BJ (cell line): ENCODE results near the gene PHACTR3. TPM values are rescaled to one million over a fixed set of nuclear protein-coding genes. Genes with fewer than 3 reads are reported as not detected.

Experiments
- CTCF ChIA-PET: fragments of 350-600 bp; formaldehyde crosslinking; extraction: SDS; loops from one replicate; lab custom pipeline; 2021; ENCODE audit warnings: antibody characterized with exemption, inconsistent platforms; lab: Yijun Ruan, JAX
- POLR2A ChIA-PET: fragments of 300-600 bp; sonication (Branson Sonifier 250); formaldehyde crosslinking; extraction: SDS; loops from one replicate; lab custom pipeline; 2021; ENCODE audit warnings: antibody characterized with exemption; lab: Charles Lee
- DNase-seq: peaks from one replicate; pipeline ENCODE4 v3.0.0-alpha.2; 2011; ENCODE audit warnings: low read depth
- H3K27me3 ChIP-seq: 2 replicates; pipeline ENCODE4 v1.6.0; 2011; ENCODE audit warnings: low read length; ENCODE audit not compliant: control insufficient read depth, insufficient read depth
- H3K36me3 ChIP-seq: 2 replicates; pipeline ENCODE4 v1.5.1; 2011; ENCODE audit warnings: low read length; ENCODE audit not compliant: control insufficient read depth, insufficient read depth
- H3K4me3 ChIP-seq: 2 replicates; pipeline ENCODE4 v1.5.1; 2011; ENCODE audit warnings: low read depth, mild to moderate bottlenecking, control low read depth, low read length
- polyA plus RNA-seq: library from polyadenylated mRNA; depleted of rRNA; stranded (reverse); fragments of >200 nt; gene quantifications from 2 replicates; pipeline ENCODE4 v1.2.3, GENCODE V29; 2011
- TF ChIP-seq, protein P1 (sequence below): IDR thresholded peaks from 2 replicates; pipeline ENCODE4 v1.5.1; 2011; ENCODE audit warnings: low read depth, mild to moderate bottlenecking, control low read depth, inconsistent platforms, low read length, moderate library complexity; ENCODE audit not compliant: insufficient read depth

Gene PHACTR3
- polyA plus RNA-seq, 1 experiment: not detected

DNA sequence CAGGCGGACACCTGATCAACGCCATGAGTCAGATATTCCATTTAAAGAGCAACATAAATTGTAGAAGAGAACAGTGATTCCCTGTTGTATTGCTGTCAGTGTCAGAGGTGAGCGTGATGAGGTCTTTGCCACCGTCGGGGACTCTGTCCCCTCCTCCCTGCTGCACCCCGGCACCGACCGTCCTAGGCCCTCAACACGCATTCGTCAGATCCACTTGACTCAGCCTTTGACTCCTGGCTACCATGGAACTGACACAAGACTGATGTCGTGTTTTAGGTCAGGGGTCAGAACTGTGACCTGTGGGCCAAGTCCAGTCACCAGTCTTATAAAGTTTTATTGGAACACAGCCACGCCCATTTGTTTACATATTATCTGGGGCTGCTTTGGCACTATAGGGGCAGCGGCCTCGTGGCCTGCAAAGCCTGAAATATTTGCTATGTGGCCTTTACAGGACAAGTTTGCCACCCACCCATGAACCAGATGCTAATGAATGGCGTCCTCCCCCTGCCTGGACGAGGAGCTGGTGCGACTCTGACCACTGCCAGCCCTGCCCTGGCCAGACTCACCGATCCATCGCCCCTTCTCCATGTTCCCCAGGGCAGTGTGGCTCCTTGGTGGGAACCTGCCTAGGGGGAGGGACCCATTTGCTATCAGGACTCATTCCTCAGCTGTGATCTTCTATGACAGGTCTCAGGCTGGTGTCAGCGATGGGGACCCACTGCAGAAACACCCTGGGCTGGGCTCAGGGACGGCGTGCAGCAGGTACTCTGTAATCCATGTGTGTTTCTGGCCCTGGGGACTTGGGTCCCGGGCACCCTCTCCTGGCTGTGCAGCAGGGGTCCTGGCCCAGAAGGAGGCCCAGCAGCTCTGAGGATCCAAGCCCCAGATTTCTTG lies 37.5 kb upstream of the PHACTR3 start:
- CTCF ChIA-PET: no interaction called here
- POLR2A ChIA-PET: no interaction called here

GRCh38 chr20:59567585-59568508 lies 36.5 kb upstream of the PHACTR3 start:
- TF ChIP-seq, protein P1, sequence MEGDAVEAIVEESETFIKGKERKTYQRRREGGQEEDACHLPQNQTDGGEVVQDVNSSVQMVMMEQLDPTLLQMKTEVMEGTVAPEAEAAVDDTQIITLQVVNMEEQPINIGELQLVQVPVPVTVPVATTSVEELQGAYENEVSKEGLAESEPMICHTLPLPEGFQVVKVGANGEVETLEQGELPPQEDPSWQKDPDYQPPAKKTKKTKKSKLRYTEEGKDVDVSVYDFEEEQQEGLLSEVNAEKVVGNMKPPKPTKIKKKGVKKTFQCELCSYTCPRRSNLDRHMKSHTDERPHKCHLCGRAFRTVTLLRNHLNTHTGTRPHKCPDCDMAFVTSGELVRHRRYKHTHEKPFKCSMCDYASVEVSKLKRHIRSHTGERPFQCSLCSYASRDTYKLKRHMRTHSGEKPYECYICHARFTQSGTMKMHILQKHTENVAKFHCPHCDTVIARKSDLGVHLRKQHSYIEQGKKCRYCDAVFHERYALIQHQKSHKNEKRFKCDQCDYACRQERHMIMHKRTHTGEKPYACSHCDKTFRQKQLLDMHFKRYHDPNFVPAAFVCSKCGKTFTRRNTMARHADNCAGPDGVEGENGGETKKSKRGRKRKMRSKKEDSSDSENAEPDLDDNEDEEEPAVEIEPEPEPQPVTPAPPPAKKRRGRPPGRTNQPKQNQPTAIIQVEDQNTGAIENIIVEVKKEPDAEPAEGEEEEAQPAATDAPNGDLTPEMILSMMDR: no peak
- no peak overlapping the region for H3K4me3 ChIP-seq
- no peaks in the 10 kb centered on the region for H3K27me3 ChIP-seq
- ChIA-PET POLR2A (no interaction called here), CTCF (no interaction called here)
- DNase-seq: no peak
- H3K36me3 ChIP-seq: no peaks in the 10 kb centered on the region

More for the DNA sequence above, 37.5 kb upstream of the PHACTR3 start:
- H3K36me3 ChIP-seq: no peaks in the 10 kb centered on the region
- H3K4me3 ChIP-seq: no peak overlapping the region
- no peaks in the 10 kb centered on the region for H3K27me3 ChIP-seq
- DNase-seq: no peak
- TF ChIP-seq, protein P1: no peak

GRCh38 chr20:59568509-59569024 lies 35.8 kb upstream of the PHACTR3 start:
- Histone ChIP-seq H3K27me3 (no peaks in the 10 kb centered on the region), H3K36me3 (no peaks in the 10 kb centered on the region), H3K4me3 (no peak overlapping the region)
- no peak for DNase-seq
- ChIA-PET POLR2A (no interaction called here), CTCF (no interaction called here)
- TF ChIP-seq, protein P1: no peak

DNA sequence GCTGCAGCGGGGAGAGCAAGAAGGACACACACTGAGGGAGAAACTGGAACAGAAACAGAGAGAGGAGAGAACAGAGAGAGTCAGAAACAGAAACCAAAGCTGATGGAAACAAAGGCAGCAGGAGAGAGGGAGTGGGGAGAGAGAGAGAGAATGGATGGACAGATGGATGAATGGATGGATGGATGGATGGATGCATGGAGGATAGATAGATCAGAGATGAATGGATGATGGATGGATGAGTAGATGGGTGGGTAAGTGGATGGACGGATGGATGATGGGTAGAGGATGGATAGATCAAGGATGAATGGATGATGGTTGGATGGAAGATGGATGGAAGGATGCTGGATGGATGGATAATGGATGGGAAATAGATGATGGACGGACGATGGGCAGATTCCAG lies 35.0 kb upstream of the PHACTR3 start:
- TF ChIP-seq, protein P1: no peak
- ChIA-PET CTCF (interaction anchor here (3.0 kb wide), 1 partner anchor 180 kb away, joined by 78 read pairs; no protein-coding TSS in a partner anchor), POLR2A (no interaction called here)
- Histone ChIP-seq H3K36me3 (no peaks in the 10 kb centered on the region), H3K4me3 (no peak overlapping the region), H3K27me3 (no peaks in the 10 kb centered on the region)
- no peak for DNase-seq

GRCh38 chr20:59571151-59571550 lies 33.2 kb upstream of the PHACTR3 start:
- TF ChIP-seq, protein P1: no peak
- POLR2A ChIA-PET: no interaction called here
- DNase-seq: no peak
- H3K36me3 ChIP-seq: no peaks in the 10 kb centered on the region
- H3K27me3 ChIP-seq: peaks cover 6% of the 10 kb centered on the region
- no peak overlapping the region for H3K4me3 ChIP-seq
- CTCF ChIA-PET: interaction anchor here (0.8 to 3.0 kb wide), 23 partner anchors 10 to 279 kb away, joined by 3 to 78 read pairs (median 6); partner anchors contain the start of gene PHACTR3
